ENCODE measurements around the gene PDE11A.

DNA sequence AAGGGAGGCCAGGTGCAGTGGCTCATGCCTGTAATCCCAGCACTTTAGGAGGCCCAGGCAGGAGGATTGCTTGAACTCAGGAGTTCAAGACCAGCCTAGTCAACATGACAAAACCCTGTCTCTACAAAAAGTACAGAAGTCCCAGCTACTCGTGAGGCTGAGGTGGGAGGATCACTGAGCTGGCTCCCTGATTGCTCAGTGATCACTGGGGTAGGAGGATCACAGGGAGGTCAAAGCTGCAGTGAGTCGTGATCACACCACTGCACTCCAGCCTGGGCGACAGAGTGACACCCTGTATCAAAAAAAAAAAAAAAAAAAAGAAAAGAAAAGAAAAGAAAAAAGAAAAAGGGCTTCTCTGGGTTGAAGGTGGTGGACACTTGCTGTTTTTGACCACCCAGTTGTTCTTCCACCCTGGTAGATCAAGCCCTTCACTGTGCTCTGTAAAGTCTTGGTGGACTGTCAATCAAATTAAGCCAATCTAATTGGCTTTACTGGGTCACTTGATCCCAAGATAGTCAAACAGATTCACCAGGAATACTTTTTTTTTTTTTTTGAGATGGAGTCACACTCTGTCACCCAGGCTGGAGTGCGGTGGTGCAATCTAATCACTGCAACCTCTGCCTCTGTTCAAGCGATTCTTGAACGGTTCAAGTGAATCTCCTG lies 488.4 kb downstream of the PDE11A start:
- TF ChIP-seq, protein P1, sequence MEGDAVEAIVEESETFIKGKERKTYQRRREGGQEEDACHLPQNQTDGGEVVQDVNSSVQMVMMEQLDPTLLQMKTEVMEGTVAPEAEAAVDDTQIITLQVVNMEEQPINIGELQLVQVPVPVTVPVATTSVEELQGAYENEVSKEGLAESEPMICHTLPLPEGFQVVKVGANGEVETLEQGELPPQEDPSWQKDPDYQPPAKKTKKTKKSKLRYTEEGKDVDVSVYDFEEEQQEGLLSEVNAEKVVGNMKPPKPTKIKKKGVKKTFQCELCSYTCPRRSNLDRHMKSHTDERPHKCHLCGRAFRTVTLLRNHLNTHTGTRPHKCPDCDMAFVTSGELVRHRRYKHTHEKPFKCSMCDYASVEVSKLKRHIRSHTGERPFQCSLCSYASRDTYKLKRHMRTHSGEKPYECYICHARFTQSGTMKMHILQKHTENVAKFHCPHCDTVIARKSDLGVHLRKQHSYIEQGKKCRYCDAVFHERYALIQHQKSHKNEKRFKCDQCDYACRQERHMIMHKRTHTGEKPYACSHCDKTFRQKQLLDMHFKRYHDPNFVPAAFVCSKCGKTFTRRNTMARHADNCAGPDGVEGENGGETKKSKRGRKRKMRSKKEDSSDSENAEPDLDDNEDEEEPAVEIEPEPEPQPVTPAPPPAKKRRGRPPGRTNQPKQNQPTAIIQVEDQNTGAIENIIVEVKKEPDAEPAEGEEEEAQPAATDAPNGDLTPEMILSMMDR (IDR thresholded peaks at IDR 0.05), result no peak
- TF ChIP-seq POLR2A (IDR thresholded peaks at IDR 0.05), result no peak

Measured in adrenal gland (tissue), 5 donors.